Heart right ventricle (tissue), 16 donors: Measurements from ENCODE around the gene HID1. TPM values are rescaled to one million over a fixed set of nuclear protein-coding genes. Genes with fewer than 3 reads are reported as not detected.
A peak's percentile ranks its signal among the peaks of the same experiment; 100 is the strongest.

Experiments
- ATAC-seq, 8 donors: fragments of 200-7000 bp; cut with Tn5 transposase; one replicate each; pipeline ENCODE4 v1.9.1; 2020; ENCODE audit warnings: mild to moderate bottlenecking in 8 of 8, moderate library complexity in 8 of 8, moderate number of reproducible peaks in 1 of 8
- DNase-seq, 2 donors: peaks; one replicate each; pipeline ENCODE4 v3.0.0-alpha.2; 2020
- H3K27ac ChIP-seq, 10 donors: fragments of 200-600 bp; sonication (generic) in 2 of 10; one replicate each; pipeline versions ENCODE4 v1.5.0 to v1.8.0; 2020 to 2022; ENCODE audit warnings: mild to moderate bottlenecking in 3 of 10
- H3K27me3 ChIP-seq, 7 donors: fragments of 200-600 bp; one replicate each; pipeline ENCODE4 v1.8.0; 2021 to 2022; ENCODE audit warnings: mild to moderate bottlenecking in 2 of 7
- H3K36me3 ChIP-seq, 9 donors: fragments of 200-600 bp; sonication (generic) in 1 of 9; one replicate each; pipeline versions ENCODE4 v1.5.0 to v1.8.0; 2020 to 2022; ENCODE audit warnings: mild to moderate bottlenecking in 2 of 9
- H3K4me1 ChIP-seq, 9 donors: fragments of 200-600 bp; sonication (generic) in 1 of 9; one replicate each; pipeline versions ENCODE4 v1.5.0 to v1.8.0; 2020 to 2022; ENCODE audit warnings: mild to moderate bottlenecking in 4 of 9
- H3K4me3 ChIP-seq, 10 donors: fragments of 200-600 bp; sonication (generic) in 2 of 10; one replicate each; pipeline versions ENCODE4 v1.5.0 to v1.8.0; 2020 to 2022; ENCODE audit warnings: mild to moderate bottlenecking in 7 of 10, moderate library complexity in 2 of 10
- H3K9me3 ChIP-seq, 11 donors: fragments of 200-600 bp in 10 of 11; sonication (generic) in 2 of 11; one replicate each; pipeline versions ENCODE4 v1.5.0 to v1.8.0; 2013 to 2022; ENCODE audit warnings: mild to moderate bottlenecking in 2 of 11, control low read depth in 1 of 11, moderate library complexity in 1 of 11
- CTCF ChIP-seq, 9 donors: fragments of 200-600 bp; sonication (generic) in 2 of 9; IDR thresholded peaks; one replicate each; pipeline versions ENCODE4 v1.5.0 to v1.8.0; 2021 to 2022; ENCODE audit warnings: antibody characterized with exemption in 9 of 9, mild to moderate bottlenecking in 5 of 9, moderate library complexity in 1 of 9
- WGBS, 2 donors: extraction: QIAGEN DNeasy Blood & Tissue Kit; methylation state at CpG; one replicate each; pipeline ENCODE4 v1.1.7; 2013; ENCODE audit warnings: inconsistent platforms in 1 of 2; 5-methylcytosine and 5-hydroxymethylcytosine counted together
- intact Hi-C, 10 donors: fragments of 100-400 bp; cut with DNase I; formaldehyde crosslinking; loops; one replicate each; pipeline versions ENCODE4 v1.11.1 to v1.14.2; 2022
- polyA plus RNA-seq, 2 donors: library from polyadenylated mRNA; stranded (reverse); fragments of 200-250 nt; gene quantifications; one replicate each; pipeline ENCODE4 v1.2.3, GENCODE V29; 2013
- total RNA-seq, 10 donors: library from RNA; stranded (reverse); fragmentation: NEBNext Ultra II Directional in 3 of 10; extraction: Animal tissue kit (Norgen Biotek cat#: 25700) in 3 of 10; gene quantifications; one replicate each; pipeline versions ENCODE4 v1.2.1 to v1.2.4, GENCODE V29; 2021 to 2023
- donor health status: Arrhythmogenic right ventricular cardiomyopathy.
- donor health status: ischemic (EF 13 %, LVEDD 7.1; RV severe dilation, severe dysfunction).
- donor health status: healthy with polysubstance abuse.
- donor health status: DM: no; HTN: yes; CAD: no.
- donor health status: DM: no; HTN: no; CAD: no.
- donor health status: ischemic (EF 25% LVEDD 6.9; RV normal size, moderate dysfunction).
- donor health status: ischemic (EF 25% LVEDD 5.7; RV mildly dilated, moderate dysfunction).
- donor health status: healthy.
- donor health status: DM: yes; HTN: yes; CAD: no.
- donor health status: Ischemic cardiomyopathy.
- donor health status: ischemic (EF 35%, LVEDD 5.7; RV mildly dilated, moderate dysfunction).
- donor health status: nonischemic (EF 11% LVEDD 7.7; RV severe dilation, severe dysfunction).
- donor health status: DM: yes; HTN: yes; CAD: no.
- donor health status: PGD.
- donor health status: ischemic (EF 29% LVEDD 5.4; RV normal size, mild dysfunction).
- donor health status: nonischemic (EF 23%, LVEDD 6.1; RV moderate dilation, normal function).

HID1 gene
- total and polyA plus RNA-seq, 12 donors: 3.9 to 23.8 (median 9.5) TPM

GRCh38 chr17:74922694-74923537, 49.6 kb downstream of the HID1 start, which contains the start of gene USH1G:
Gene USH1G, minus strand, starts transcription at chr17:74923255. Its CDS starts 182 bp downstream, at chr17:74923073.
- Histone ChIP-seq H3K4me1 (peaks cover 2 to 31% (median 22%) of the 10 kb centered on the region in 9 donors), H3K36me3 (no peaks in the 10 kb centered on the region), H3K9me3 (no peaks in the 10 kb centered on the region), H3K4me3 (peak within 1 kb of the TSS in 9 of 10 donors; percentile 16 to 46 (median 30)), H3K27me3 (peaks cover 22 to 100% (median 95%) of the 10 kb centered on the region in 7 donors), H3K27ac (no peak within 1 kb of the TSS)
- 5 to 9% methylated on average over 53 to 57 of the region's 57 CpGs for WGBS, 2 donors
- peak in 6 of 8 donors; percentile 8 to 23 (median 14) for ATAC-seq
- intact Hi-C loops: loop anchor here in 2 of 10 donors (5.0 kb wide), 1 partner anchor 34 kb away; no protein-coding TSS in a partner anchor
- no peak for TF ChIP-seq CTCF (IDR thresholded peaks at IDR 0.05)
- DNase-seq: no peak

DNA sequence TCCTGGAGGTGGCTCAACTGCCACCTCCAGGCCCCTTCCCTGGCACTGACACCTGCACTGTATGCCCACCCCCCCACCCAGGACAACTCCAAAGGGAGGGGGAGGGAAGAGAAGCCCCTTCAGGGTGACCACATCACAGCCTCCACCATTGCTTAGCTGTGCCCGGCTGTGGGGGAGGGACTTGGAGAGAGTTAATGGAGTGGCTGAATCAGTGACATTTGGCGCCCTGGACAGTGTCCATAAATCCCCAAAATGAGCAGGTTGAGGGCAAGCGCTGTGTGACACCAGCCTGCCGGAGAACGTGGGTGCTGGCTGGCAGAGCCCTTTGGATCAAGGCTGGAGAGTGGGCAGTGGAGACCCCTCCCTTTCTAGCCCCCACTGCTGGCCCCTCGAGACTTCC, 50.4 kb downstream of the HID1 start:
- Histone ChIP-seq H3K4me1 (peaks cover 2 to 31% (median 23%) of the 10 kb centered on the region in 9 donors), H3K4me3 (no peak overlapping the region), H3K36me3 (no peaks in the 10 kb centered on the region), H3K9me3 (no peaks in the 10 kb centered on the region), H3K27me3 (peaks cover 22 to 96% (median 93%) of the 10 kb centered on the region in 7 donors), H3K27ac (no peak overlapping the region)
- WGBS, 2 donors: 57 to 62% methylated on average over 6 of the region's 6 CpGs
- no peak for ATAC-seq
- no peak for TF ChIP-seq CTCF (IDR thresholded peaks at IDR 0.05)
- intact Hi-C loops: loop anchor here in 2 of 10 donors (5.0 kb wide), 1 partner anchor 35 kb away; no protein-coding TSS in a partner anchor
- no peak for DNase-seq

- DNase-seq: no peak
- H3K36me3 ChIP-seq: no peaks in the 10 kb centered on the region
- no peaks in the 10 kb centered on the region for H3K9me3 ChIP-seq
- peak in 1 of 8 donors; percentile 15 for ATAC-seq
- WGBS, 2 donors: 85 to 90% methylated on average over 2 of the region's 2 CpGs
- no peak overlapping the region for H3K4me3 ChIP-seq
- peaks cover 22 to 95% (median 89%) of the 10 kb centered on the region in 7 donors for H3K27me3 ChIP-seq
- H3K27ac ChIP-seq: no peak overlapping the region
- H3K4me1 ChIP-seq: peaks cover 2 to 32% (median 23%) of the 10 kb centered on the region in 9 donors
- intact Hi-C loops: loop anchor here in 2 of 10 donors (5.0 kb wide), 1 partner anchor 36 kb away; no protein-coding TSS in a partner anchor
- TF ChIP-seq CTCF (IDR thresholded peaks at IDR 0.05): no peak
These were observed 50.8 kb downstream of the HID1 start for GRCh38 chr17:74921769-74922168.

DNA sequence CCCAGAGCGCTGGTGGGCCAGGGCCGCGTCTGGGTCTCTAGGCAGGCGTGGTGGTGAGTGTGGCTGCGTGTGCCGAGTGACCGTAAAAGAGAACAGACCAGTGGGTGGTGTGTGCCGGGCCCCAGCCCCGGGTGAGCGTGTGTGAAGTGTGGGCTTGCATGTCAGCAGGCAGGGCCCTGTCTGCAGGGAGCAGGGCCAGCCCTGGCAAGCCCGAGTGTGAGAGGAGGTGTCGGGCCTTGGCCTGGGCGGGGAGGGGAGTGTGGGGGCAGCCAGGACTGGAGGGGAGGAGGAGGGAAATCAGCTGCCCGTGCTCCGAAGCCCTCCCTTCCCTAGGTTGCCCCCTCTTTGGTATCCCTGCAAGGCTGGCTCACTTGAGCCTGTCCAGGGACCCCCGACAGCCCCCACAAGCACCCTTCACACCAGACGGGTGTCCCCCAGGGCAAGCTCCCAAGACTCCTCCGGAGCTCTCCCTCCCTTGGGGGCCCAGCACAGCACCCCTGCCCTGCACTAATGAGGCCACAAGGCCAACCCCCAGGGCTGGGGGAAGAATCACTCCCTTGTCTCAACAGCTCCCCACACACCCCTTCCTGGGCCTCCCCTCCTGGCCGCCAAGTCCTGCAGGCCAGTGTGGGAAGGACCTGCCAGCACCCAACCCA, 51.4 kb downstream of the HID1 start:
- peaks cover 22 to 93% (median 86%) of the 10 kb centered on the region in 7 donors for H3K27me3 ChIP-seq
- H3K4me1 ChIP-seq: peaks cover 2 to 32% (median 23%) of the 10 kb centered on the region in 9 donors
- intact Hi-C loops: loop anchor here in 2 of 10 donors (5.0 kb wide), 1 partner anchor 36 kb away; no protein-coding TSS in a partner anchor
- no peaks in the 10 kb centered on the region for H3K9me3 ChIP-seq
- no peak overlapping the region for H3K27ac ChIP-seq
- DNase-seq (no peak), ATAC-seq (peak in 2 of 8 donors; percentile 7 to 32)
- no peak for TF ChIP-seq CTCF (IDR thresholded peaks at IDR 0.05)
- H3K36me3 ChIP-seq: no peaks in the 10 kb centered on the region
- 45 to 52% methylated on average over 17 to 19 of the region's 19 CpGs for WGBS, 2 donors
- no peak overlapping the region for H3K4me3 ChIP-seq
